ENCODE data around the gene LTBP1. TPM values are rescaled to one million over a fixed set of nuclear protein-coding genes. Genes with fewer than 3 reads are reported as not detected.

LTBP1 gene
- total RNA-seq, 1 experiment from 2014 or later: 10.3 TPM

GRCh38 chr2:33354981-33355380 lies 408.2 kb downstream of the LTBP1 start:
- Histone ChIP-seq H2AFZ (no peak overlapping the region), H3K27me3 (ENCODE audit: insufficient read depth, low read depth) (no peaks in the 10 kb centered on the region), H3K9me2 (ENCODE audit: insufficient read depth) (no peaks in the 10 kb centered on the region), H3K4me3 (no peak overlapping the region), H3K36me3 (ENCODE audit: low read depth) (no peaks in the 10 kb centered on the region), H3K79me2 (ENCODE audit: low read depth) (no peaks in the 10 kb centered on the region), H3K9me3 (ENCODE audit: insufficient read depth, low read depth) (peaks cover 5% of the 10 kb centered on the region; the same call in 1 of the 2 replicates), H4K20me1 (ENCODE audit: insufficient read depth) (no peaks in the 10 kb centered on the region), H3K4me1 (replicated peaks; ENCODE audit: insufficient read depth) (no peaks in the 10 kb centered on the region), H3K4me2 (no peak overlapping the region), H3K27ac (no peak overlapping the region), H3F3A (ENCODE audit: insufficient read depth, low read depth) (no peaks in the 10 kb centered on the region)
- ChIA-PET POLR2A (ENCODE audit: unreplicated experiment) (no interaction called here), CTCF (no interaction called here)
- no peak for DNase-seq
- TF ChIP-seq EZH2 (IDR thresholded peaks at IDR 0.05; ENCODE audit: low read depth): no peak
- TF ChIP-seq CTCF (conservative IDR thresholded peaks at IDR 0.05): no peak
- no TSS peak for BruUV-seq (replicated peaks)
- intact Hi-C loops (cut with micrococcal nuclease; ENCODE audit: unreplicated experiment): no loop called here

GRCh38 chr2:33358878-33359277 lies 412.1 kb downstream of the LTBP1 start:
- Histone ChIP-seq H3K4me2 (no peak overlapping the region), H3K27me3 (ENCODE audit: insufficient read depth, low read depth) (no peaks in the 10 kb centered on the region), H3K79me2 (ENCODE audit: low read depth) (no peaks in the 10 kb centered on the region), H3F3A (ENCODE audit: insufficient read depth, low read depth) (no peaks in the 10 kb centered on the region), H3K4me3 (no peak overlapping the region), H3K4me1 (replicated peaks; ENCODE audit: insufficient read depth) (no peaks in the 10 kb centered on the region), H4K20me1 (ENCODE audit: insufficient read depth) (no peaks in the 10 kb centered on the region), H3K9me3 (ENCODE audit: insufficient read depth, low read depth) (peaks cover 5% of the 10 kb centered on the region), H3K27ac (no peak overlapping the region), H2AFZ (no peak overlapping the region), H3K36me3 (ENCODE audit: low read depth) (no peaks in the 10 kb centered on the region), H3K9me2 (ENCODE audit: insufficient read depth) (no peaks in the 10 kb centered on the region)
- ChIA-PET CTCF (no interaction called here), POLR2A (ENCODE audit: unreplicated experiment) (no interaction called here)
- BruUV-seq (replicated peaks): no TSS peak
- intact Hi-C loops (cut with micrococcal nuclease; ENCODE audit: unreplicated experiment): no loop called here
- no peak for DNase-seq
- TF ChIP-seq CTCF (conservative IDR thresholded peaks at IDR 0.05): no peak
- no peak for TF ChIP-seq EZH2 (IDR thresholded peaks at IDR 0.05; ENCODE audit: low read depth)

GRCh38 chr2:33363325-33364298 lies 416.9 kb downstream of the LTBP1 start:
- TF ChIP-seq CTCF (conservative IDR thresholded peaks at IDR 0.05): no peak
- no peak for TF ChIP-seq EZH2 (IDR thresholded peaks at IDR 0.05; ENCODE audit: low read depth)
- no TSS peak for BruUV-seq (replicated peaks)
- H3K79me2 ChIP-seq (ENCODE audit: low read depth): no peaks in the 10 kb centered on the region
- H3K4me2 ChIP-seq: no peak overlapping the region
- no peak overlapping the region for H2AFZ ChIP-seq
- no peaks in the 10 kb centered on the region; the same call in 1 of the 2 replicates for H3K9me3 ChIP-seq (ENCODE audit: insufficient read depth, low read depth)
- H3K9me2 ChIP-seq (ENCODE audit: insufficient read depth): no peaks in the 10 kb centered on the region
- no peaks in the 10 kb centered on the region for H4K20me1 ChIP-seq (ENCODE audit: insufficient read depth)
- H3K4me3 ChIP-seq: no peak overlapping the region
- no peak overlapping the region for H3K27ac ChIP-seq
- ChIA-PET CTCF (no interaction called here), POLR2A (ENCODE audit: unreplicated experiment) (interaction anchor here (0.7 kb wide), 1 partner anchor 345 kb away, joined by 3 read pairs; no protein-coding TSS in a partner anchor)
- DNase-seq: no peak
- H3K36me3 ChIP-seq (ENCODE audit: low read depth): no peaks in the 10 kb centered on the region
- intact Hi-C loops (cut with micrococcal nuclease; ENCODE audit: unreplicated experiment): no loop called here
- H3K27me3 ChIP-seq (ENCODE audit: insufficient read depth, low read depth): no peaks in the 10 kb centered on the region
- H3F3A ChIP-seq (ENCODE audit: insufficient read depth, low read depth): no peaks in the 10 kb centered on the region
- no peaks in the 10 kb centered on the region for H3K4me1 ChIP-seq (replicated peaks; ENCODE audit: insufficient read depth)
